HG03159 (cell line): Measurements from ENCODE around the gene DUSP10.

Experiments used
- ATAC-seq: cut with Tn5 transposase; IDR thresholded peaks from one replicate; pipeline ENCODE4 v1.9.1; 2021; ENCODE audit warnings: mild to moderate bottlenecking, moderate library complexity; ENCODE audit not compliant: unreplicated experiment

DUSP10 gene

DNA sequence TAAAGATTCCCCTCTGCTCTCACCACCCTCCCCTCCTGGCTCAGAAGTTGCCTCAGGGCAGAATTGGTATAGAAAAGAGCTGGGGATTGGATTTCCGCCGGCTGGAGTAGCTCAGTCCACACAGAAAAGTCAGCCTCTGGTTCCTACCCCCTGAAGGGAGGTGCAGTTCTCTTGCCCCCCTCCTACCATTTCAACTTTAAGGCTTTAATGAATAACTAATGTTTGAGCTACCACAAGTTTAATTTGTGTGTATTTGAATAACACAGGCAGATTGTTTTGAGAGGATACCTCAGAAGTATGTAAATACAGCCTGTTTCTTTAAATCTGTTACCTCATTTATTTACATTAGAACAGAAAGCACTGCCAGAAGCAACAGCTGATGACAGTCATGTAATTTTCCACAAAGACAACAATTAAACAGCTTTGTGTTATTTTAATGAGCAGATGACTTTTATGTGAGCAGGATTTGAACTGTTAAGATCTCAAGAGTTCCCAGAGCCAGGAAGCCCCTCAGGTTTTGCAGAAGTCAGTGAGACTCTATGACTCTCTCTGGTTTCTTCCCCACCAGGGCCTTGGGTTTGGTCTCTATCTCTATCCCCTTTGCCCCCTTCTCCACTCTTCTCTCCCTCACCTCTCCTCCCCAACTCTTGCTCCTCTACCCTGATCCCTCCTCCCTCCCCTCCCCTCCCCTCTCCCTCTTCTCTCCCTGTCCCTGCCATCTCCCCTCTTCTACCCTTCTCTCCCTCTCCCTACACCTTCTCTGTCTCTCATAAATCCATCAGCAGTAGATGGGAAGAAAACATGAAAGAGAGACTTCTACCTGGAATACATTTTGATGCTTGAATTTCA lies 26.3 kb downstream of the DUSP10 start:
- no peak for ATAC-seq

GRCh38 chr1:221714227-221715152 lies 27.4 kb downstream of the DUSP10 start:
- ATAC-seq, result no peak

GRCh38 chr1:221712776-221713431 lies 29.0 kb downstream of the DUSP10 start:
- peak; percentile 49 for ATAC-seq

DNA sequence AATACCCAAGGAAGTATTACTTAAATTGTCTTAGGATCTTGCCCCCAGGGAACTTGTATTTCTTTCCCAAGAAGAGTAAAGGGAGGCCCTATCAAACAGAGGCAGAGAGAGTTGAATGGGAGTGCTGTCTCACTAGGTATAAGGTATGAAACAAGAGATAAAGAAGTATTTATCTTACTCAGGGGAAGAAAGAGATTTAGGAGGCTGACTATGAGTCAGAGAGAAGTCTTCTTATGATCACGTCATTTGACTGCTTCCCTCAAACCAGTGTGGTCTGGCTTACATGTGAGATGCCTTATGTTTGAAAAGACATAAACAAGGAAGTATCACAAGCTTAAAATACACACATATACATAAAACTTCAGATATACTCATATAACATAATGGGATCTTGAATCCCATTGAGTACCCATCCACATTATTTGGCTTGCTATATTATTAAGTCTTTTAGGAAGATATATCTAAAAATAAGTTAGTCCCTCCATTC lies 29.6 kb downstream of the DUSP10 start:
- peak; percentile 46 for ATAC-seq

GRCh38 chr1:221711656-221712055 lies 30.2 kb downstream of the DUSP10 start:
- ATAC-seq, result no peak

GRCh38 chr1:221711063-221711577 lies 30.8 kb downstream of the DUSP10 start:
- ATAC-seq, result no peak

DNA sequence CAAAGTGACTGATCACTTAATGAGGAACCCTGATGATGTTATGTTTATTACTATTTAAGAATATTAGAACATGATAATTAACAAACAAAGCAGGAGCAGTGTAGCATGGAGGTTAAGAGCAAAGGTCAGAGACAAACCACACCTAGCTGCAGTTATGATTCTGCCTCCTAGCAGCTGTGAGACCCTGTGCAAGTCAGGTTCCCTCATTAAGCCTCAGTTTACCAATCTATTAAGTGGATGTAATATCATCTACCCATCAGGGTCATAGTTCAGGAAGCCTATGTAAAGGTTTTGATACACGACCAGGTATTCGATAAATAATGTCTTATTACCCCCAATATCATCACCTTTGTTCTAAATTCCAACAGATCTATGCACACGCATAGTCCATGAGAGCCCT lies 32.0 kb downstream of the DUSP10 start:
- no peak for ATAC-seq

GRCh38 chr1:221708987-221709386 lies 32.9 kb downstream of the DUSP10 start:
- ATAC-seq, result peak; percentile 61

GRCh38 chr1:221708076-221708571 lies 33.8 kb downstream of the DUSP10 start:
- peak; percentile 54 for ATAC-seq

- no peak for ATAC-seq
These were observed 34.9 kb downstream of the DUSP10 start for GRCh38 chr1:221706876-221707582.

DNA sequence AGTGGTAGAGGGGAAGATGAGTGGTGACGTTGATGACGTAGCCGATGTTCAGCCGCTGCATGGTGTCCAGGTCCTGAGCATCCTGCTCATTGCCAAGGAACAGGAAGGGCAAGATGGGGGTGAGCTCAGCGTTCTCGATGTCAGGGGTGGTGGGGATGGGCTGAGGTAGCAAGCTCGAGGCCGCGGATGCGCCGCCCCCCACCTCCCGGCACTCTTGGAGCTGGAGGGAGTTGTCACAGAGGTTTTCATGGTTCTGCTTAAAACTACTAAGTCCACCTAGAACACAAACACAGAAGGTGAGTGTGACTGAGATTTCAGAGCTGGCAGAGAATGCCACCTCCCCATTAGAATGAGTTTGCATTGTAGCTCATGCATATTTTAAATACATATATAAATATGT lies 35.7 kb downstream of the DUSP10 start:
- ATAC-seq, result no peak

- no peak for ATAC-seq
These were observed 37.6 kb downstream of the DUSP10 start for GRCh38 chr1:221704306-221704705.

- no peak for ATAC-seq
These were observed 40.2 kb downstream of the DUSP10 start for GRCh38 chr1:221701570-221702186.

DNA sequence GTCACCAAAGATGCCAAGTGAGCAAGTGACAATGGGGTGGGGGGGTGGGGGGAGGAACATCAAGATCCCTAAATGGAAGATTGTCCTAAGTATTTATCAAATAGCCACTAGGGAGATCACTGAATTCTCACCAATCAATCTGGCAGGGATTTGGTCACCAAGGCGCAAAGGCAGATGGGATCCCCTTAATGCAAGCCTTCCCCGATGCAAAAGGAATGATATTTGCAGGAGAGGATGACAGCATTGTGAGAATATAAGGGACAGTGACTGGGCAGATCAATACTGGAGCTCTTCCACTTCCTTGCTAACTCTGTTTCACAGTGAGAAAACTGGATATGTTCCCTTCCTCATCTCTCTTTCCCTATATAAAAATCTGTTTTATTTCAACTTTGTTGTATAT lies 40.9 kb downstream of the DUSP10 start:
- ATAC-seq, result no peak

DNA sequence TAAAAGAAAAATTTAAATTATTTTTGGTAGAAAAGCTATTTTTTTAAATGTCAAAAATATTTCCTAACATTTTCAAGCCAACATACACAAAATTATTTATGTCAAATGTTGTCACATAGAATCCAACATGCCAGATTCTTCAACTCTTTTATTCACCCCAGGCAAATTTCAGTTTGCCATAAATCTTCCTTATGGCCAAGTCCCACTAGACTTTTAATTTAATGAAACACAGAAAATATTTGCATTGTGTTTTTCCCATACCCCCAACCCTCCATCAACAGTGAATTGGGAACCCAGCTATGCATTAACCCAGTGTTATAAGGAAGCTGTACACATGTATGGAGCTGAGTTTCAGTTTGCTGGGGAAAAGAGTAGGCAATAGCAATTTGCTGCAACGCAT lies 41.4 kb downstream of the DUSP10 start:
- no peak for ATAC-seq

- no peak for ATAC-seq
These were observed 41.8 kb downstream of the DUSP10 start for GRCh38 chr1:221699978-221700519.

- ATAC-seq, result no peak
These were observed 42.3 kb downstream of the DUSP10 start for GRCh38 chr1:221699577-221699976.

- no peak for ATAC-seq
These were observed 43.1 kb downstream of the DUSP10 start for GRCh38 chr1:221698579-221699349.
